ENCODE data around the gene IL31RA.
A peak's percentile ranks its signal among the peaks of the same experiment; 100 is the strongest.
"Not testable (repeated sequence)": the region's sequence is repeated elsewhere in the genome, so short reads cannot be mapped to it uniquely, and the experiment has no call there.

Gene IL31RA

GRCh38 chr5:55850839-55851674 lies at the start of gene IL31RA:
Gene IL31RA (plus strand): TSS chr5:55851357. CDS start chr5:55851571, 214 bp downstream.
- Histone ChIP-seq H3K9ac (ENCODE audit: low read depth, low read length) (no peak within 1 kb of the TSS), H3K36me3 (ENCODE audit: insufficient read depth, low read length) (no peaks in the 10 kb centered on the region), H3K4me1 (ENCODE audit: insufficient read depth, low read length) (no peaks in the 10 kb centered on the region), H3K9me3 (ENCODE audit: control insufficient read depth, insufficient read depth, low read length) (no peaks in the 10 kb centered on the region)

- H3K9ac ChIP-seq (ENCODE audit: low read depth, low read length); H3K4me1 ChIP-seq (ENCODE audit: insufficient read depth, low read length); H3K9me3 ChIP-seq (ENCODE audit: control insufficient read depth, insufficient read depth, low read length); H3K36me3 ChIP-seq (ENCODE audit: insufficient read depth, low read length): not testable (repeated sequence)
Observed at GRCh38 chr5:55808814-55809213, 42.3 kb upstream of the IL31RA start.

- H3K9ac ChIP-seq (ENCODE audit: low read depth, low read length); H3K36me3 ChIP-seq (ENCODE audit: insufficient read depth, low read length); H3K9me3 ChIP-seq (ENCODE audit: control insufficient read depth, insufficient read depth, low read length); H3K4me1 ChIP-seq (ENCODE audit: insufficient read depth, low read length): not testable (repeated sequence)
Observed at GRCh38 chr5:55815939-55816338, 35.2 kb upstream of the IL31RA start.

DNA sequence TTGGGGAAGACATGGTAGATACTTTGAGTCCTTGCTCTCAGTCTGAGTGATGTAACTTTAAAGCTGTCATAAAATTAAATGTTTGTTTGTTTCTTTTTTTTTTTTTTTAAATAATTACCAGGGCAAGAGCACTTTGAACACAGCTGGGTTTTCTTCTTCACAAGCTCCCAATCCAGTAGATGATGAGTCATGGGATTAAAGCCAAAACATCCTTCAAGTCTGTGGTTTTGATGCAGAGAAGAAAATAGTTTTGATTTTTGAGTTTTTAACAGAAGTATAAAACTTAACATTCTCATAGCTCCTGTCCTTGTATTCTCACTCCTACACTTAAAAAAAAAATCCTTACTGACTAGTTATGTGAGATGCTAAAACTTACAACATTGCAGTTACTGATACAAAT lies 34.8 kb upstream of the IL31RA start:
- Histone ChIP-seq H3K9ac (ENCODE audit: low read depth, low read length) (no peak overlapping the region), H3K4me1 (ENCODE audit: insufficient read depth, low read length) (no peaks in the 10 kb centered on the region), H3K9me3 (ENCODE audit: control insufficient read depth, insufficient read depth, low read length) (no peaks in the 10 kb centered on the region), H3K36me3 (ENCODE audit: insufficient read depth, low read length) (no peaks in the 10 kb centered on the region)

DNA sequence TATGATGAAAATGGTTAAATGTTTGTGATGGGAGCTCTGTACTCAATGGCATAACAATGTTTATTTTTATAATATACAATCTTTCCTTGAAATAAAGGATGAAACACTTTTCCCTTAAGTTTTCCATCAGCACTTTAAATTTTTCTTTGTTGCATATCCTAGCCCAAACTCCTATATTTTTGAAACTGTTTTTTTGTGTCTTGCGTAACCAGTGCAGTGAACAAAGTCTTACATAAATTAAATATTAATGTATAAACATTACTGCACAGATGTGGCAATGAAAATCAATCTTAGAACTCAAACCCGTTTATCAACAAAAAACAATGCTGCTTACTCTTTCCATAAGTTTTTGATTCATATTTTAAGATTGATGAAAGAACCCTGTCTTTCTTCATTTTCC lies 34.1 kb upstream of the IL31RA start:
- no peak overlapping the region for H3K9ac ChIP-seq (ENCODE audit: low read depth, low read length)
- H3K4me1 ChIP-seq (ENCODE audit: insufficient read depth, low read length) = no peaks in the 10 kb centered on the region

GRCh38 chr5:55820488-55820887 lies 30.7 kb upstream of the IL31RA start:
- Histone ChIP-seq H3K4me1 (ENCODE audit: insufficient read depth, low read length) (no peaks in the 10 kb centered on the region), H3K9me3 (ENCODE audit: control insufficient read depth, insufficient read depth, low read length) (no peaks in the 10 kb centered on the region), H3K9ac (ENCODE audit: low read depth, low read length) (no peak overlapping the region), H3K36me3 (ENCODE audit: insufficient read depth, low read length) (no peaks in the 10 kb centered on the region)

More for the DNA sequence above, 34.1 kb upstream of the IL31RA start:
- no peaks in the 10 kb centered on the region for H3K36me3 ChIP-seq (ENCODE audit: insufficient read depth, low read length)
- no peaks in the 10 kb centered on the region for H3K9me3 ChIP-seq (ENCODE audit: control insufficient read depth, insufficient read depth, low read length)

DNA sequence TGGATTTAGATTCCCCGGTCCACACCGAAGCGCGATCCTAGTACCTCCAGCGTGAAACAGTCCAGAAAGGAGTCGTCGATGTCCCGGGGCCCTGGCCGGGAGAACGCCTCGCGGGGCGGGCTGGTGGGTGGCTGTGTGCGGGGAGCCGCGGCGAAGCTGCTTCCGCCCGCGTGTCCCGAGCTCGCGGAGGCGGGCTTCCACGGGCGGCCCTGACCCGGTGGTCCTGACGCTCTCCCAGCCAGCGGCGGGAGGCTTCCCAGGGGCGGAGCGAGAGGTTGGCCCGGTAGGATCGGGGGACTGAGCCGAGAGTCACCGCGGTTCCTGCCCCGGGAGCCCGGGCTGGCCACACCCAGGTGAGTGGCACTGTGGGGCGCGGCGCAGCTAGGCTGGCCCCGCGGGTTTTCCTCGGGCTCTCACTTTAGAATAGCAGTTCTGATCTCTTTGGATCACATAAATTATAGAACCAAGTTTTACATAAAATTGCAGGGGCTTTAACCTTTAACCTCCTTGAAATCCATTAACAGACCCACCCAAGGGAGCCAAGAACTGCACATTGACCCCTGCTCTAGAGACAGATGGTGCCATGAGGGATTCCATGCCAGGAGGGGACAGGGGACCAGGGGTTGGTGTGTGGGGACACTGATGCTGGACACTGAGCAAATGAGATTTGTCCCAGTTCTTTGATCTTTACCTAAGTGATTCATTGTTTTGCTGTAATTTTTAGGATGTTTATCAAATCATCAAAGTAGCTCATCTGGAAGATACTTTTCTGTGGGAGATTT lies 29.2 kb upstream of the IL31RA start:
- H3K9me3 ChIP-seq (ENCODE audit: control insufficient read depth, insufficient read depth, low read length) = no peaks in the 10 kb centered on the region
- no peaks in the 10 kb centered on the region for H3K36me3 ChIP-seq (ENCODE audit: insufficient read depth, low read length)
- H3K9ac ChIP-seq (ENCODE audit: low read depth, low read length) = peak overlapping the region; percentile 80
- H3K4me1 ChIP-seq (ENCODE audit: insufficient read depth, low read length) = no peaks in the 10 kb centered on the region

DNA sequence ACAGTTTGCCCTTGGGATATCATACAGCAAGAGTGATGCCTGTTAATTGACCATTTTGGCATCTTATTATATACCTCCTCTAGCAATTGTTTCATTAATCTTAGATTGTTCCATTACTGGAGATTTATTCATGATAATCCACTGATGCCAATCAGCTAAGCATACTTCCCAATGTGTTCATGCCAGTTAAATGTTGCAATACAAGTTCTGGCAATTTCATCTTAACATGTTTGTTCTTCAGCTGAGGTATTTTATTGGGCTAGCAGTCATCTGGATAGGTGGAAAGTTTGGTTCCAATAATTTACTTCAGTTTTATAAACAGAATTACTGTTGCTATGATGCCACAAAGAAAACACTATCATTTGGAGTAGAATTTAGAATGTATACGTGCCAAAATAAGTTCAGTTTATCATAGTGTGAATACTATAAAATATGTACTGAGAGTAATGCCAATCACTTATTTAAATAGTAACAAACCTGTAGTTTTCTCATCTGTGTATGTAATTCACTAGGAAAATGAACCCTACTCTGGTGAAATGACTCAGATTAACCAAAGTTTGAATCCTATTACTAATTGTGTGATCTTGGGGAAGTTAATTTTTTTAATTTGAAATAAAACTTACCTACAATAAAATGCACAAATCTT lies 27.9 kb upstream of the IL31RA start:
- Histone ChIP-seq H3K4me1 (ENCODE audit: insufficient read depth, low read length) (no peaks in the 10 kb centered on the region), H3K9ac (ENCODE audit: low read depth, low read length) (no peak overlapping the region), H3K36me3 (ENCODE audit: insufficient read depth, low read length) (no peaks in the 10 kb centered on the region), H3K9me3 (ENCODE audit: control insufficient read depth, insufficient read depth, low read length) (no peaks in the 10 kb centered on the region)

DNA sequence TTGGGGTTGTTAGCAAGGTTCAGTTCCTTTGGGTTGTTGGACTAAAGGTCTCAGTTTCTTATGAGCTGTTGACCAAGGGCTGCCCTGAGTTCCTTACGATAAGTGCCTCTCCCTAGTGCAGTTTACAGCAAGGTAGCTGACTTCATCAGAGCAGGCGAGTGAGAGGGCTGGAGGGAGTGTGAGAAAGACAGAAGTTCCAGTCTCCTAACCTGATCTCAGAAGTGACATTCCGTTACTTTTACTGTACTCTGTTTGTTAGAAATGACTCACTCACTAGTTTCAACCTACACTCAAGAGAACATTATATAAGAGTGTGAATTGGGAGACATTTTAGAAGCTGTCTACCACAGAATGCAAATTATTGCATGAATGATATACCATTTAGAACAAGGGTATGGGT lies 21.2 kb upstream of the IL31RA start:
- H3K9me3 ChIP-seq (ENCODE audit: control insufficient read depth, insufficient read depth, low read length) = no peaks in the 10 kb centered on the region
- no peaks in the 10 kb centered on the region for H3K36me3 ChIP-seq (ENCODE audit: insufficient read depth, low read length)
- H3K9ac ChIP-seq (ENCODE audit: low read depth, low read length) = no peak overlapping the region
- H3K4me1 ChIP-seq (ENCODE audit: insufficient read depth, low read length) = no peaks in the 10 kb centered on the region

DNA sequence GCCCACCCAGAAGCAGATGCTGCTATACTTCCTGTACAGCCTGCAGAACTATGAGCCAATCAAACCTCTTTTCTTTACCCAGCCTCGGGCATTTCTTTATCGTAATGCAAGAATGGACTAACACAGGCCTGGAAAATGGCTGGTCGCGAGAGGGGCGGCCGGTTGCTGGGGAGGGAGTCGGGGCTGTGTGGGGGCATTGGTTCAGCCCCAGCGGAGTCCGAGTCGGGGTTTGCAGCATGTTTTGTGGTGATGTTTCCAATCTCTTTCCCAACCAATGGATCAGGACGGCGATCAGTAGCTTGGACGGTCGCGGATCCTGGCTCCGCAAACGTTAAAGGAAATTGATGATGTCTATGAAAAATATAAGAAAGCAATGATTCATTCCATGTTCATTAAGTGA lies 18.7 kb upstream of the IL31RA start:
- Histone ChIP-seq H3K36me3 (ENCODE audit: insufficient read depth, low read length) (no peaks in the 10 kb centered on the region), H3K9ac (ENCODE audit: low read depth, low read length) (no peak overlapping the region), H3K9me3 (ENCODE audit: control insufficient read depth, insufficient read depth, low read length) (no peaks in the 10 kb centered on the region), H3K4me1 (ENCODE audit: insufficient read depth, low read length) (no peaks in the 10 kb centered on the region)

DNA sequence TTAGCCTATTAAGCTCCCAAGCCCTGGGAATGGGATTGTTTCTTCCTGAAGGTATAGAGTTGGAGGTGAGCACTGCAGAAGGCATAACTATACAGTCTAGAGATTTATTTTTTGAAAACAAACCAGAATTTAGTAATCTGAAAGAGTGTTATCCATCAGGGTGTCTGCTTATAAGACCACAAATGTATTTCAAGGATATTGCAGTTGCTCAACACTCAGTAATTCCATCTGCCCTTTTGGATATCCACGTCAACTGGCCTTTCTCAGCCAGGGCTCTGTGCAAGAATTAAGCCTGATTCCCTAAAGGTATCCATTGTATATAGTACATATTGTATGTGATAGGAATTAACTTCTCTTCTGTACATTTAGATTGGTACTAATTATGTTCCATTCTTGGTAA lies 15.0 kb upstream of the IL31RA start:
- Histone ChIP-seq H3K9ac (ENCODE audit: low read depth, low read length) (no peak overlapping the region), H3K36me3 (ENCODE audit: insufficient read depth, low read length) (no peaks in the 10 kb centered on the region), H3K4me1 (ENCODE audit: insufficient read depth, low read length) (no peaks in the 10 kb centered on the region), H3K9me3 (ENCODE audit: control insufficient read depth, insufficient read depth, low read length) (no peaks in the 10 kb centered on the region)

- Histone ChIP-seq H3K4me1 (ENCODE audit: insufficient read depth, low read length) (no peaks in the 10 kb centered on the region), H3K9me3 (ENCODE audit: control insufficient read depth, insufficient read depth, low read length) (no peaks in the 10 kb centered on the region), H3K36me3 (ENCODE audit: insufficient read depth, low read length) (no peaks in the 10 kb centered on the region), H3K9ac (ENCODE audit: low read depth, low read length) (no peak overlapping the region)
Observed at GRCh38 chr5:55841976-55842375, 9.2 kb upstream of the IL31RA start.

DNA sequence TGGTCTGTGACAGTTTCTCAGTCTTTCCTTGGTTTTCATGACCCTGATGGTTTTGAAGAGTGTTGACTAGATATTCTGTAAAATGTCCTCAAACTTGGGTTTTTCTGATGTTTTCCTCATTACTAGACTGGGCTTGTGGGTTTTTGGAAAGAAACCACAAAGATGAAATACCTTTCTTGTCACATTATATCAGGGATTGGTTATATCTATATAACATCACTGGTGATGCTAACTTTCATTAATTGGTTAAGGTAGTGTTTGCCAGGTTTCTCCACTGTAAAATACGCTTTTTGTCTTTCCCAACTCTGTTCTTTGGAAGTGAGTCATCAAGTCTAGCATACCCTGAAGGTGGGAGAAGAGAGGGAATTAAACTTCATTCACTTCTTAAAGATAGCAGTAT lies 3.3 kb upstream of the IL31RA start:
- Histone ChIP-seq H3K36me3 (ENCODE audit: insufficient read depth, low read length) (no peaks in the 10 kb centered on the region), H3K9ac (ENCODE audit: low read depth, low read length) (no peak overlapping the region), H3K9me3 (ENCODE audit: control insufficient read depth, insufficient read depth, low read length) (no peaks in the 10 kb centered on the region), H3K4me1 (ENCODE audit: insufficient read depth, low read length) (no peaks in the 10 kb centered on the region)

DNA sequence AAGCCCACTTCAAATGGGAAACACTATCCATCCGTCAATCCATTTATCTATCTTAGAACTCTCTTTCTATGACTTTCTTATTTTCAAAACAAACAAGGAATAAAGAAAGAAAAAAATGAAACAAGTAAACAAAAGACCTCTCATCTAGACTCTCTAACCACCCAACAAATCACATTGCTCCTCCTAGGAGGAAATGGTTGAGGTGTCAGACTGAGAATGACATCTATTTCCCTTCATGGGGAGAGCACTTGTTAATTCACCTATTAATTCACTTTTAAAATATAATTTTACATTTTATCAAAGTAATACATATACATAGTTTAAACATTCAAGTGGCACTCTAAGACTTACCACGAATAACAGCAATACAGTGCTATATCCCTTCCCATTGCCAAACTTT lies 2.4 kb upstream of the IL31RA start:
- no peaks in the 10 kb centered on the region for H3K4me1 ChIP-seq (ENCODE audit: insufficient read depth, low read length)
- no peaks in the 10 kb centered on the region for H3K36me3 ChIP-seq (ENCODE audit: insufficient read depth, low read length)
- H3K9ac ChIP-seq (ENCODE audit: low read depth, low read length) = no peak overlapping the region
- no peaks in the 10 kb centered on the region for H3K9me3 ChIP-seq (ENCODE audit: control insufficient read depth, insufficient read depth, low read length)

DNA sequence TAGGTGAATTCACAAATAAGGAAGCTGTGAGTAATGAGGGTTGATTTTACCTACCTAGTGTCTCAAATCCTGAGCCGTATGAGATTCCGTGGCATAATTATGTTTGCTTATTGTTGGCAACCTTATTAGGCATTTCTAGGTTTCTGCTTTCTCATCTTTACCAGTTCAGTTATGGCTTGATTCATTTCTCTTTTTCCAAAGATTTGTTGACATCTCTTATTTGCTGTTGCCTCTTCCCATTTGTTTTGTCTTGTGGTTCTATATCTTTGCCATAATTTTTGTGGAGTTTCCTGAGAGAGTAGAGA lies 470 bp downstream of the IL31RA start:
- Histone ChIP-seq H3K9ac (ENCODE audit: low read depth, low read length) (no peak overlapping the region), H3K36me3 (ENCODE audit: insufficient read depth, low read length) (no peaks in the 10 kb centered on the region), H3K9me3 (ENCODE audit: control insufficient read depth, insufficient read depth, low read length) (no peaks in the 10 kb centered on the region), H3K4me1 (ENCODE audit: insufficient read depth, low read length) (no peaks in the 10 kb centered on the region)
